HL-60 (cell line): ENCODE results near the gene ZC3H7A.

Experiments
- DNase-seq, 2 experiments: peaks; one replicate each; pipeline ENCODE4 v3.0.0-alpha.2; 2010 to 2020; ENCODE audit warnings: low read depth in 1 of 2, low spot score in 1 of 2
- H3K27ac ChIP-seq: fragments of 250-450 bp; sonication (Bioruptor Pico); replicated peaks from 2 replicates; pipeline ENCODE4 v1.5.1; 2020; ENCODE audit warnings: mild to moderate bottlenecking, moderate library complexity
- H3K27me3 ChIP-seq: fragments of 250-450 bp; sonication (Bioruptor Pico); 2 replicates; pipeline ENCODE4 v1.5.1; 2021; ENCODE audit warnings: mild to moderate bottlenecking, moderate library complexity; ENCODE audit not compliant: insufficient read depth, poor library complexity, severe bottlenecking
- H3K4me3 ChIP-seq: replicated peaks from 2 replicates; pipeline ENCODE4 v1.5.1; 2011; ENCODE audit warnings: mild to moderate bottlenecking, control low read depth, low read length; ENCODE audit not compliant: insufficient read depth
- CTCF ChIP-seq: IDR thresholded peaks from one replicate; pipeline ENCODE4 v1.5.1; 2011; ENCODE audit warnings: low read length, control low read depth, inconsistent platforms; ENCODE audit not compliant: insufficient read depth
- GABPA ChIP-seq: IDR thresholded peaks from 2 replicates; pipeline ENCODE4 v1.6.1; 2012; ENCODE audit warnings: low read depth
- POLR2AphosphoS5 ChIP-seq: IDR thresholded peaks from 2 replicates; pipeline ENCODE4 v1.6.1; 2012; ENCODE audit warnings: low read depth
- REST ChIP-seq: IDR thresholded peaks from 2 replicates; pipeline ENCODE4 v1.6.1; 2012; ENCODE audit warnings: low read depth; ENCODE audit not compliant: insufficient replicate concordance
- SPI1 ChIP-seq: IDR thresholded peaks from 2 replicates; pipeline ENCODE4 v1.6.1; 2012; ENCODE audit warnings: low read depth, mild to moderate bottlenecking, borderline replicate concordance

ZC3H7A gene

GRCh38 chr16:11736903-11737302 lies 60.2 kb downstream of the ZC3H7A start:
- DNase-seq = no peak
- Histone ChIP-seq H3K4me3 (no peak overlapping the region), H3K27me3 (no peaks in the 10 kb centered on the region), H3K27ac (no peak overlapping the region)
- no peak for TF ChIP-seq REST

GRCh38 chr16:11735787-11736186 lies 61.3 kb downstream of the ZC3H7A start:
- no peak overlapping the region for H3K4me3 ChIP-seq
- TF ChIP-seq CTCF (no peak), REST (no peak), SPI1 (no peak), GABPA (no peak), POLR2AphosphoS5 (no peak)
- DNase-seq = no peak
- H3K27me3 ChIP-seq = no peaks in the 10 kb centered on the region
- H3K27ac ChIP-seq = no peak overlapping the region

- Histone ChIP-seq H3K4me3 (no peak overlapping the region), H3K27ac (no peak overlapping the region), H3K27me3 (no peaks in the 10 kb centered on the region)
- no peak for DNase-seq
- TF ChIP-seq GABPA (no peak), POLR2AphosphoS5 (no peak), SPI1 (no peak), CTCF (no peak), REST (no peak)
Observed at GRCh38 chr16:11734653-11735043, 62.4 kb downstream of the ZC3H7A start.

- Histone ChIP-seq H3K4me3 (no peak overlapping the region), H3K27me3 (no peaks in the 10 kb centered on the region), H3K27ac (no peak overlapping the region)
- no peak for TF ChIP-seq REST
- no peak for TF ChIP-seq POLR2AphosphoS5
- no peak for TF ChIP-seq GABPA
- no peak for TF ChIP-seq SPI1
- no peak for TF ChIP-seq CTCF
- DNase-seq = no peak
Observed at GRCh38 chr16:11734025-11734652, 62.9 kb downstream of the ZC3H7A start.
